HG03159 (cell line): Measurements from ENCODE around the gene KCNIP1.
A peak's percentile ranks its signal among the peaks of the same experiment; 100 is the strongest.

Experiments
- ATAC-seq: cut with Tn5 transposase; IDR thresholded peaks from one replicate; pipeline ENCODE4 v1.9.1; 2021; ENCODE audit warnings: mild to moderate bottlenecking, moderate library complexity; ENCODE audit not compliant: unreplicated experiment

Gene KCNIP1

GRCh38 chr5:170625221-170626165, 121.7 kb downstream of the KCNIP1 start:
- ATAC-seq, result no peak

- ATAC-seq, result no peak
These were observed 122.8 kb downstream of the KCNIP1 start for GRCh38 chr5:170626507-170627150.

GRCh38 chr5:170627271-170627670, 123.5 kb downstream of the KCNIP1 start:
- no peak for ATAC-seq

GRCh38 chr5:170628028-170628427, 124.2 kb downstream of the KCNIP1 start:
- ATAC-seq, result no peak

- no peak for ATAC-seq
These were observed 125.1 kb downstream of the KCNIP1 start for GRCh38 chr5:170628691-170629565.

GRCh38 chr5:170629566-170630175, 125.9 kb downstream of the KCNIP1 start:
- ATAC-seq, result no peak

- ATAC-seq, result no peak
These were observed 126.4 kb downstream of the KCNIP1 start for GRCh38 chr5:170630226-170630625.

GRCh38 chr5:170630711-170631141, 126.9 kb downstream of the KCNIP1 start:
- no peak for ATAC-seq

- ATAC-seq, result no peak
These were observed 127.8 kb downstream of the KCNIP1 start for GRCh38 chr5:170631466-170632195.

- ATAC-seq, result peak; percentile 2
These were observed 128.6 kb downstream of the KCNIP1 start for GRCh38 chr5:170632266-170632984.

- peak; percentile 62 for ATAC-seq
These were observed 129.1 kb downstream of the KCNIP1 start for GRCh38 chr5:170632985-170633234.

GRCh38 chr5:170633235-170634081, 129.6 kb downstream of the KCNIP1 start:
- ATAC-seq, result peak; percentile 3

GRCh38 chr5:170634256-170634990, 130.6 kb downstream of the KCNIP1 start:
- no peak for ATAC-seq

- ATAC-seq, result no peak
These were observed 131.9 kb downstream of the KCNIP1 start for GRCh38 chr5:170635706-170636105.

- no peak for ATAC-seq
These were observed 132.4 kb downstream of the KCNIP1 start for GRCh38 chr5:170636206-170636605.

GRCh38 chr5:170636801-170637477, 133.1 kb downstream of the KCNIP1 start:
- ATAC-seq, result no peak

GRCh38 chr5:170638051-170638450, 134.2 kb downstream of the KCNIP1 start:
- no peak for ATAC-seq
